ENCODE measurements around the gene ZNF20.

ZNF20 gene

GRCh38 chr19:12156223-12157058, 16.3 kb upstream of the ZNF20 start, which contains the start of gene ZNF625:
Gene ZNF625, minus strand, starts transcription at chr19:12156734. Its CDS starts 176 bp downstream, at chr19:12156558.
- Histone ChIP-seq H2AFZ (ENCODE audit: low read length) (peak within 1 kb of the TSS; percentile 88), H4K8ac (ENCODE audit: low read depth, low read length) (no peak within 1 kb of the TSS), H3K4ac (ENCODE audit: low read length) (no peak within 1 kb of the TSS), H2BK120ac (ENCODE audit: low read depth, low read length) (peak within 1 kb of the TSS; percentile 24), H3K9ac (ENCODE audit: low read depth, low read length, poor library complexity) (peak within 1 kb of the TSS; percentile 91), H3K27me3 (ENCODE audit: control insufficient read depth in 3 of 3, insufficient read depth in 3 of 3, low read depth in 1 of 3, low read length in 3 of 3) (no peaks in the 10 kb centered on the region), H3K18ac (ENCODE audit: low read length) (peak within 1 kb of the TSS; percentile 97), H3K23ac (ENCODE audit: low read depth, low read length, poor library complexity) (peak within 1 kb of the TSS; percentile 95), H3K79me1 (ENCODE audit: low read depth, low read length) (peaks cover 3% of the 10 kb centered on the region), H3K4me2 (ENCODE audit: insufficient read depth, low read length, poor library complexity, severe bottlenecking) (peak within 1 kb of the TSS; percentile 70), H4K91ac (ENCODE audit: low read depth, low read length, poor library complexity) (no peak within 1 kb of the TSS), H2AK5ac (ENCODE audit: low read depth, low read length) (no peak within 1 kb of the TSS), H3K36me3 (replicated peaks in 1 of 2; ENCODE audit: control insufficient read depth in 2 of 2, insufficient read depth in 2 of 2, low read length in 2 of 2) (peaks cover 11 to 41% of the 10 kb centered on the region in 2 donors), H2BK5ac (ENCODE audit: low read length) (peak within 1 kb of the TSS; percentile 90), H3K27ac (replicated peaks; ENCODE audit: low read length) (peak within 1 kb of the TSS; percentile 95), H3K4me3 (ENCODE audit: low read length in 2 of 2) (peak within 1 kb of the TSS; percentile 69 to 98), H2BK12ac (ENCODE audit: low read length) (no peak within 1 kb of the TSS), H3K14ac (ENCODE audit: low read length) (no peak within 1 kb of the TSS), H3K9me3 (replicated peaks in 1 of 2; ENCODE audit: control insufficient read depth in 2 of 2, insufficient read depth in 1 of 2, low read depth in 1 of 2, low read length in 2 of 2) (peaks cover 9 to 40% of the 10 kb centered on the region in 2 donors), H2BK15ac (ENCODE audit: low read length) (no peak within 1 kb of the TSS), H3K4me1 (ENCODE audit: control insufficient read depth in 2 of 2, insufficient read depth in 1 of 2, low read depth in 1 of 2, low read length in 2 of 2) (peaks cover 2 to 3% of the 10 kb centered on the region in 2 donors)
- WGBS, 2 donors (ENCODE audit: extremely low coverage in 2 of 2, insufficient read length in 2 of 2, insufficient replicate concordance in 1 of 2): no CpG with 5 or more reads among the region's 58 CpGs
- DNase-seq (ENCODE audit: low spot score): peak; percentile 86

GRCh38 chr19:12155324-12155860, 15.2 kb upstream of the ZNF20 start:
- H2BK5ac ChIP-seq (ENCODE audit: low read length): no peak overlapping the region
- H3K9me3 ChIP-seq (replicated peaks in 1 of 2; ENCODE audit: control insufficient read depth in 2 of 2, insufficient read depth in 1 of 2, low read depth in 1 of 2, low read length in 2 of 2): peaks cover 13 to 51% of the 10 kb centered on the region in 2 donors
- H2BK12ac ChIP-seq (ENCODE audit: low read length): no peak overlapping the region
- no peak overlapping the region for H4K8ac ChIP-seq (ENCODE audit: low read depth, low read length)
- H4K91ac ChIP-seq (ENCODE audit: low read depth, low read length, poor library complexity): no peak overlapping the region
- no peak overlapping the region for H2BK15ac ChIP-seq (ENCODE audit: low read length)
- H3K18ac ChIP-seq (ENCODE audit: low read length): no peak overlapping the region
- H3K4me2 ChIP-seq (ENCODE audit: insufficient read depth, low read length, poor library complexity, severe bottlenecking): peak overlapping the region; percentile 43
- no peak overlapping the region for H2BK120ac ChIP-seq (ENCODE audit: low read depth, low read length)
- H2AFZ ChIP-seq (ENCODE audit: low read length): no peak overlapping the region
- H3K27ac ChIP-seq (replicated peaks; ENCODE audit: low read length): no peak overlapping the region
- no peak overlapping the region for H3K4ac ChIP-seq (ENCODE audit: low read length)
- peak overlapping the region; percentile 69 to 98 for H3K4me3 ChIP-seq (ENCODE audit: low read length in 2 of 2)
- no peak for DNase-seq (ENCODE audit: low spot score)
- peaks cover 2 to 3% of the 10 kb centered on the region in 2 donors for H3K4me1 ChIP-seq (ENCODE audit: control insufficient read depth in 2 of 2, insufficient read depth in 1 of 2, low read depth in 1 of 2, low read length in 2 of 2)
- no peak overlapping the region for H2AK5ac ChIP-seq (ENCODE audit: low read depth, low read length)
- H3K14ac ChIP-seq (ENCODE audit: low read length): no peak overlapping the region
- H3K79me1 ChIP-seq (ENCODE audit: low read depth, low read length): peaks cover 3% of the 10 kb centered on the region
- no peaks in the 10 kb centered on the region for H3K27me3 ChIP-seq (ENCODE audit: control insufficient read depth in 3 of 3, insufficient read depth in 3 of 3, low read depth in 1 of 3, low read length in 3 of 3)
- H3K23ac ChIP-seq (ENCODE audit: low read depth, low read length, poor library complexity): no peak overlapping the region
- peaks cover 14 to 51% of the 10 kb centered on the region in 2 donors for H3K36me3 ChIP-seq (replicated peaks in 1 of 2; ENCODE audit: control insufficient read depth in 2 of 2, insufficient read depth in 2 of 2, low read length in 2 of 2)
- WGBS, 2 donors (ENCODE audit: extremely low coverage in 2 of 2, insufficient read length in 2 of 2, insufficient replicate concordance in 1 of 2): no CpG with 5 or more reads among the region's 11 CpGs
- H3K9ac ChIP-seq (ENCODE audit: low read depth, low read length, poor library complexity): no peak overlapping the region

GRCh38 chr19:12145348-12145747, 5.2 kb upstream of the ZNF20 start:
- Histone ChIP-seq H2AK5ac (ENCODE audit: low read depth, low read length) (no peak overlapping the region), H3K18ac (ENCODE audit: low read length) (no peak overlapping the region), H2BK120ac (ENCODE audit: low read depth, low read length) (no peak overlapping the region), H3K27ac (replicated peaks; ENCODE audit: low read length) (no peak overlapping the region), H3K4me2 (ENCODE audit: insufficient read depth, low read length, poor library complexity, severe bottlenecking) (no peak overlapping the region), H2AFZ (ENCODE audit: low read length) (no peak overlapping the region), H4K91ac (ENCODE audit: low read depth, low read length, poor library complexity) (no peak overlapping the region), H4K8ac (ENCODE audit: low read depth, low read length) (no peak overlapping the region), H2BK12ac (ENCODE audit: low read length) (no peak overlapping the region), H3K23ac (ENCODE audit: low read depth, low read length, poor library complexity) (no peak overlapping the region), H3K27me3 (ENCODE audit: control insufficient read depth in 3 of 3, insufficient read depth in 3 of 3, low read depth in 1 of 3, low read length in 3 of 3) (no peaks in the 10 kb centered on the region), H3K4me1 (ENCODE audit: control insufficient read depth in 2 of 2, insufficient read depth in 1 of 2, low read depth in 1 of 2, low read length in 2 of 2) (peaks cover 7% of the 10 kb centered on the region in 2 donors), H3K14ac (ENCODE audit: low read length) (no peak overlapping the region), H3K9ac (ENCODE audit: low read depth, low read length, poor library complexity) (no peak overlapping the region), H3K9me3 (replicated peaks in 1 of 2; ENCODE audit: control insufficient read depth in 2 of 2, insufficient read depth in 1 of 2, low read depth in 1 of 2, low read length in 2 of 2) (peaks cover 33 to 80% of the 10 kb centered on the region in 2 donors), H2BK15ac (ENCODE audit: low read length) (no peak overlapping the region), H3K36me3 (replicated peaks in 1 of 2; ENCODE audit: control insufficient read depth in 2 of 2, insufficient read depth in 2 of 2, low read length in 2 of 2) (peaks cover 37 to 91% of the 10 kb centered on the region in 2 donors), H3K79me1 (ENCODE audit: low read depth, low read length) (no peaks in the 10 kb centered on the region), H2BK5ac (ENCODE audit: low read length) (no peak overlapping the region), H3K4me3 (ENCODE audit: low read length in 2 of 2) (no peak overlapping the region), H3K4ac (ENCODE audit: low read length) (no peak overlapping the region)
- no peak for DNase-seq (ENCODE audit: low spot score)
- WGBS, 2 donors (ENCODE audit: extremely low coverage in 2 of 2, insufficient read length in 2 of 2, insufficient replicate concordance in 1 of 2): no CpG with 5 or more reads among the region's 8 CpGs

- no peak for DNase-seq (ENCODE audit: low spot score)
- H2BK5ac ChIP-seq (ENCODE audit: low read length): no peak overlapping the region
Measured at GRCh38 chr19:12141405-12141736, 1.2 kb upstream of the ZNF20 start.

More at GRCh38 chr19:12141405-12141736, 1.2 kb upstream of the ZNF20 start:
- Histone ChIP-seq H3K9ac (ENCODE audit: low read depth, low read length, poor library complexity) (no peak overlapping the region), H3K23ac (ENCODE audit: low read depth, low read length, poor library complexity) (no peak overlapping the region), H3K36me3 (replicated peaks in 1 of 2; ENCODE audit: control insufficient read depth in 2 of 2, insufficient read depth in 2 of 2, low read length in 2 of 2) (peaks cover 37 to 80% of the 10 kb centered on the region in 2 donors), H3K79me1 (ENCODE audit: low read depth, low read length) (no peaks in the 10 kb centered on the region), H3K27ac (replicated peaks; ENCODE audit: low read length) (no peak overlapping the region), H2BK120ac (ENCODE audit: low read depth, low read length) (no peak overlapping the region), H3K4me1 (ENCODE audit: control insufficient read depth in 2 of 2, insufficient read depth in 1 of 2, low read depth in 1 of 2, low read length in 2 of 2) (peaks cover 7 to 8% of the 10 kb centered on the region in 2 donors), H4K91ac (ENCODE audit: low read depth, low read length, poor library complexity) (no peak overlapping the region), H3K27me3 (ENCODE audit: control insufficient read depth in 3 of 3, insufficient read depth in 3 of 3, low read depth in 1 of 3, low read length in 3 of 3) (no peaks in the 10 kb centered on the region), H2BK12ac (ENCODE audit: low read length) (no peak overlapping the region), H3K4me2 (ENCODE audit: insufficient read depth, low read length, poor library complexity, severe bottlenecking) (no peak overlapping the region), H3K14ac (ENCODE audit: low read length) (no peak overlapping the region), H2BK15ac (ENCODE audit: low read length) (no peak overlapping the region), H3K4me3 (ENCODE audit: low read length in 2 of 2) (no peak overlapping the region), H3K4ac (ENCODE audit: low read length) (no peak overlapping the region), H2AFZ (ENCODE audit: low read length) (no peak overlapping the region), H3K18ac (ENCODE audit: low read length) (no peak overlapping the region), H2AK5ac (ENCODE audit: low read depth, low read length) (no peak overlapping the region), H3K9me3 (replicated peaks in 1 of 2; ENCODE audit: control insufficient read depth in 2 of 2, insufficient read depth in 1 of 2, low read depth in 1 of 2, low read length in 2 of 2) (peaks cover 36 to 65% of the 10 kb centered on the region in 2 donors), H4K8ac (ENCODE audit: low read depth, low read length) (no peak overlapping the region)
- WGBS, 2 donors (ENCODE audit: extremely low coverage in 2 of 2, insufficient read length in 2 of 2, insufficient replicate concordance in 1 of 2): no CpG with 5 or more reads among the region's 10 CpGs

Data from neuronal stem cell (in vitro differentiated cells).